H1 (cell line): Measurements from ENCODE around the gene C12orf75. TPM values are rescaled to one million over a fixed set of nuclear protein-coding genes. Genes with fewer than 3 reads are reported as not detected.

Experiments
- CTCF ChIA-PET: fragments of 300-600 bp; sonication (Branson Sonifier 250); formaldehyde crosslinking; loops from one replicate; lab custom pipeline; 2021; ENCODE audit not compliant: partially characterized antibody; lab: Charles Lee
- POLR2A ChIA-PET: fragments of 300-600 bp; sonication (Branson Sonifier 250); formaldehyde crosslinking; loops from one replicate; lab custom pipeline; 2021; ENCODE audit warnings: inconsistent platforms; ENCODE audit not compliant: partially characterized antibody; lab: Charles Lee
- DNase-seq, 2 experiments: peaks; one replicate each; pipeline versions ENCODE4 v3.0.0 to v3.0.0-alpha.2; 2010 to 2022; ENCODE audit warnings: low spot score in 2 of 2, low read depth in 1 of 2, mixed read lengths in 1 of 2
- FAIRE-seq: peaks from 2 replicates; lab custom pipeline; 2011; peaks lifted over from hg19 to GRCh38; lab: Jason Lieb, UNC
- H2AFZ ChIP-seq: 2 replicates; pipeline ENCODE4 v1.8.1; 2012; ENCODE audit warnings: low read length, inconsistent platforms
- H2AK5ac ChIP-seq: 2 replicates; pipeline ENCODE4 v1.6.1; 2013; ENCODE audit warnings: low read depth, low read length
- H2BK120ac ChIP-seq: replicated peaks from 2 replicates; pipeline ENCODE3; 2013; ENCODE audit warnings: low read depth, low read length, inconsistent platforms
- H2BK12ac ChIP-seq: 2 replicates; pipeline ENCODE4 v1.6.1; 2013; ENCODE audit warnings: low read depth, low read length
- H2BK15ac ChIP-seq: 2 replicates; pipeline ENCODE4 v1.6.1; 2013; ENCODE audit warnings: low read length
- H2BK20ac ChIP-seq: 2 replicates; pipeline ENCODE4 v1.6.1; 2013; ENCODE audit warnings: low read length
- H2BK5ac ChIP-seq: 2 replicates; pipeline ENCODE4 v1.6.1; 2013; ENCODE audit warnings: low read depth, low read length
- H3K14ac ChIP-seq: 2 replicates; pipeline ENCODE4 v1.6.1; 2013; ENCODE audit warnings: inconsistent platforms; ENCODE audit not compliant: insufficient read length
- H3K18ac ChIP-seq: 2 replicates; pipeline ENCODE4 v1.6.1; 2013; ENCODE audit warnings: low read length; ENCODE audit errors: extremely low read depth
- H3K23ac ChIP-seq: 2 replicates; pipeline ENCODE4 v1.6.1; 2013; ENCODE audit warnings: inconsistent platforms; ENCODE audit not compliant: insufficient read length
- H3K23me2 ChIP-seq: 2 replicates; pipeline ENCODE4 v1.6.1; 2013; ENCODE audit warnings: low read depth, low read length
- H3K27ac ChIP-seq: 2 replicates; pipeline ENCODE4 v1.6.1; 2011; ENCODE audit warnings: low read depth, low read length, inconsistent platforms
- H3K27me3 ChIP-seq, 4 experiments: replicated peaks in 1 of 4; 1 replicate in 1 of 4; 2 replicates in 3 of 4; pipeline versions ENCODE4 v1.6.1 to v1.8.1; 2011 to 2013; ENCODE audit warnings: low read length in 3 of 4, mild to moderate bottlenecking in 3 of 4, inconsistent platforms in 2 of 4, mixed read lengths in 2 of 4, moderate library complexity in 1 of 4; ENCODE audit not compliant: control insufficient read depth in 3 of 4, insufficient read depth in 3 of 4; ENCODE audit errors: extremely low read depth in 1 of 4
- H3K36me3 ChIP-seq, 4 experiments: 2 replicates each; pipeline versions ENCODE4 v1.6.1 to v1.8.1; 2011 to 2013; ENCODE audit warnings: mild to moderate bottlenecking in 4 of 4, low read length in 3 of 4, moderate library complexity in 2 of 4, control low read depth in 1 of 4, inconsistent platforms in 1 of 4; ENCODE audit not compliant: insufficient read depth in 4 of 4, control insufficient read depth in 2 of 4
- H3K4ac ChIP-seq: replicated peaks from 2 replicates; pipeline ENCODE3; 2013; ENCODE audit warnings: low read length, low read depth, mixed read lengths, inconsistent platforms; ENCODE audit not compliant: insufficient read length
- H3K4me1 ChIP-seq, 4 experiments: replicated peaks in 1 of 4; 1 replicate in 1 of 4; 2 replicates in 3 of 4; pipeline versions ENCODE4 v1.6.1 to v1.8.1; 2011 to 2013; ENCODE audit warnings: low read length in 3 of 4, inconsistent platforms in 2 of 4, mixed read lengths in 1 of 4; ENCODE audit not compliant: insufficient read depth in 4 of 4, control insufficient read depth in 3 of 4
- H3K4me2 ChIP-seq, 2 experiments: 2 replicates each; pipeline versions ENCODE4 v1.6.1 to v1.8.1; 2011 to 2013; ENCODE audit warnings: low read depth in 2 of 2, low read length in 2 of 2, control low read depth in 1 of 2, inconsistent platforms in 1 of 2, mild to moderate bottlenecking in 1 of 2; ENCODE audit not compliant: insufficient read depth in 1 of 2
- H3K4me3 ChIP-seq, 4 experiments: fragments of 200-600, 300-600 bp in 1 of 4; sonication (generic), shearing (Covaris generic), sonication (Bioruptor Twin) in 1 of 4; 2 replicates each; pipeline versions ENCODE4 v1.5.1 to v1.8.1; 2011 to 2016; ENCODE audit warnings: low read length in 4 of 4, low read depth in 3 of 4, control low read depth in 2 of 4, inconsistent platforms in 2 of 4, mild to moderate bottlenecking in 2 of 4, mixed read lengths in 1 of 4, moderate library complexity in 1 of 4; ENCODE audit not compliant: insufficient read depth in 2 of 4; ENCODE audit errors: extremely low read depth in 1 of 4
- H3K56ac ChIP-seq: replicated peaks from 2 replicates; pipeline ENCODE3; 2013; ENCODE audit warnings: low read depth, mild to moderate bottlenecking, mixed read lengths, low read length, inconsistent platforms; ENCODE audit not compliant: insufficient read length
- H3K79me1 ChIP-seq: 2 replicates; pipeline ENCODE4 v1.6.1; 2013; ENCODE audit warnings: low read depth, low read length, control low read depth
- H3K79me2 ChIP-seq, 2 experiments: 2 replicates each; pipeline versions ENCODE4 v1.6.1 to v1.8.1; 2012 to 2013; ENCODE audit warnings: low read length in 2 of 2, mild to moderate bottlenecking in 2 of 2, inconsistent platforms in 1 of 2; ENCODE audit not compliant: insufficient read depth in 2 of 2, control insufficient read depth in 1 of 2
- H3K9ac ChIP-seq, 4 experiments: replicated peaks in 1 of 4; 1 replicate in 1 of 4; 2 replicates in 3 of 4; pipeline versions ENCODE4 v1.6.1 to v1.8.1; 2011 to 2013; ENCODE audit warnings: low read depth in 3 of 4, low read length in 3 of 4, control low read depth in 2 of 4, mild to moderate bottlenecking in 2 of 4, moderate library complexity in 2 of 4, inconsistent platforms in 1 of 4; ENCODE audit errors: extremely low read depth in 1 of 4
- H3K9me3 ChIP-seq, 2 experiments: 2 replicates each; pipeline versions ENCODE4 v1.6.1 to v1.8.1; 2012 to 2013; ENCODE audit warnings: mild to moderate bottlenecking in 2 of 2, moderate library complexity in 2 of 2, control low read depth in 1 of 2, inconsistent platforms in 1 of 2, low read depth in 1 of 2, low read length in 1 of 2, mixed read lengths in 1 of 2; ENCODE audit not compliant: insufficient read depth in 2 of 2
- H4K20me1 ChIP-seq, 2 experiments: replicated peaks in 1 of 2; 2 replicates each; pipeline versions ENCODE3 to v1.8.1; 2011 to 2013; ENCODE audit warnings: inconsistent platforms in 2 of 2, low read length in 2 of 2, mild to moderate bottlenecking in 1 of 2; ENCODE audit not compliant: insufficient read depth in 2 of 2, control insufficient read depth in 1 of 2
- H4K5ac ChIP-seq: 2 replicates; pipeline ENCODE4 v1.6.1; 2013; ENCODE audit warnings: low read length, low read depth, mixed read lengths, inconsistent platforms; ENCODE audit not compliant: insufficient read length
- H4K8ac ChIP-seq: 2 replicates; pipeline ENCODE4 v1.8.0; 2013; ENCODE audit warnings: mild to moderate bottlenecking, moderate library complexity, low read length, inconsistent platforms; ENCODE audit not compliant: insufficient read depth; ENCODE audit errors: extremely low read depth
- H4K91ac ChIP-seq: replicated peaks from 2 replicates; pipeline ENCODE3; 2013; ENCODE audit warnings: low read length, mixed read lengths, inconsistent platforms; ENCODE audit not compliant: insufficient read length
- ASH2L ChIP-seq: fragments of 200-600, 300-600 bp; sonication (generic); IDR thresholded peaks from one replicate; pipeline ENCODE4 v1.7.1; 2017; ENCODE audit warnings: low read length
- EGR1 ChIP-seq: IDR thresholded peaks from 2 replicates; pipeline ENCODE4 v1.6.1; 2011; ENCODE audit warnings: low read depth, low read length, borderline replicate concordance
- EZH2 ChIP-seq: fragments of 200-600 bp; sonication (generic); IDR thresholded peaks from 2 replicates; pipeline ENCODE4 v1.7.1; 2012; ENCODE audit warnings: low read depth, mild to moderate bottlenecking, moderate library complexity, low read length, inconsistent platforms; ENCODE audit not compliant: severe bottlenecking
- KDM4A ChIP-seq: IDR thresholded peaks from one replicate; pipeline ENCODE4 v1.7.1; 2012; ENCODE audit warnings: low read depth, mild to moderate bottlenecking, moderate library complexity, low read length, inconsistent platforms; ENCODE audit not compliant: severe bottlenecking
- SP2 ChIP-seq: IDR thresholded peaks from 2 replicates; pipeline ENCODE4 v1.6.1; 2012; ENCODE audit warnings: mild to moderate bottlenecking, low read length, inconsistent platforms
- WGBS, 2 experiments: shearing (Covaris generic) in 1 of 2; methylation state at CpG; one replicate each; pipeline versions ENCODE4 v1.1.6 to v1.1.7; 2013 to 2015; ENCODE audit warnings: low lambda C conversion rate in 2 of 2, mixed read lengths in 2 of 2, inconsistent platforms in 1 of 2, low coverage in 1 of 2, missing lambda C conversion rate in 1 of 2; ENCODE audit not compliant: insufficient replicate concordance in 2 of 2, insufficient coverage in 1 of 2, insufficient read length in 1 of 2; ENCODE audit errors: extremely low coverage in 1 of 2, missing lambda C conversion rate in 1 of 2; 5-methylcytosine and 5-hydroxymethylcytosine counted together
- polyA plus RNA-seq, 7 experiments: library from polyadenylated mRNA; depleted of rRNA in 3 of 7; stranded (reverse) in 5 of 7; unstranded in 2 of 7; fragments of >200 nt in 5 of 7; fragments of 200-250 nt in 2 of 7; gene quantifications; 1 replicate in 5 of 7; 2 replicates in 1 of 7; 4 replicates in 1 of 7; pipeline versions ENCODE4 v1.2.1 to v1.2.3, GENCODE V29; 2011 to 2013; ENCODE audit warnings: missing spikeins in 2 of 7, mixed read lengths in 2 of 7
- total RNA-seq: library from RNA; stranded (reverse); fragmentation: NEBNext Ultra II Directional; extraction: Animal tissue kit (Norgen Biotek cat#: 25700); gene quantifications from 2 replicates; pipeline ENCODE4 v1.2.1, GENCODE V29; 2021

The C12orf75 gene
- total and polyA plus RNA-seq, 2 of the 8 experiments (the other 6 are each of a cell fraction or from before 2014, with no cell fraction given), result 26.4 to 41.2 TPM

- peak overlapping the region; percentile 77 for H3K4me2 ChIP-seq
- no peak overlapping the region for H2AFZ ChIP-seq
- no peak for FAIRE-seq
- H2BK12ac ChIP-seq, result no peak overlapping the region
- CTCF ChIA-PET, result interaction anchor here (0.6 to 1.5 kb wide), 10 partner anchors 9 to 881 kb away, joined by 3 to 7 read pairs (median 4); partner anchors contain the start of gene APPL2
- POLR2A ChIA-PET, result interaction anchor here (0.7 to 2.7 kb wide), 8 partner anchors 10 to 141 kb away, joined by 3 to 5 read pairs (median 4); no protein-coding TSS in a partner anchor
- H3K4me3 ChIP-seq, result peak overlapping the region; percentile 45 to 69 (median 48)
- peak overlapping the region; percentile 60; the same call in 1 of the 2 replicates for H3K18ac ChIP-seq
- H4K8ac ChIP-seq, result peak overlapping the region; percentile 14; the same call in 1 of the 2 replicates
- peaks cover 0 to 3% of the 10 kb centered on the region in 2 experiments; a peak in 1 of 4 replicates for H3K79me2 ChIP-seq
- H2BK20ac ChIP-seq, result no peak overlapping the region
- H3K23me2 ChIP-seq, result peaks cover 12% of the 10 kb centered on the region; the same call in 1 of the 2 replicates
- no peak overlapping the region for H3K56ac ChIP-seq
- H3K4me1 ChIP-seq, result peaks cover 3 to 15% (median 9%) of the 10 kb centered on the region in 4 experiments
- no peaks in the 10 kb centered on the region for H3K9me3 ChIP-seq
- peaks cover 1% of the 10 kb centered on the region; the same call in 1 of the 2 replicates for H3K79me1 ChIP-seq
- no peak overlapping the region for H3K27ac ChIP-seq
- no peak overlapping the region for H3K4ac ChIP-seq
- H3K14ac ChIP-seq, result no peak overlapping the region
- H2AK5ac ChIP-seq, result no peak overlapping the region
- H2BK15ac ChIP-seq, result no peak overlapping the region
- H4K20me1 ChIP-seq, result peaks cover 0 to 2% of the 10 kb centered on the region in 2 experiments
- no peak overlapping the region for H4K5ac ChIP-seq
- H4K91ac ChIP-seq, result no peak overlapping the region
- no peak overlapping the region for H3K23ac ChIP-seq
- no peak for DNase-seq
- WGBS, 2 experiments, result 10% methylated on average over 22 of the region's 46 CpGs; no CpG with 5 or more reads in 1 of the 2 experiments
- H3K9ac ChIP-seq, result no peak overlapping the region; a peak in 1 of 7 replicates
- H3K27me3 ChIP-seq, result peaks cover 0 to 9% (median 6%) of the 10 kb centered on the region in 4 experiments; a peak in 6 of 7 replicates
- no peak for TF ChIP-seq SP2
- no peak for TF ChIP-seq ASH2L
- TF ChIP-seq EZH2, result peak; percentile 4
- TF ChIP-seq EGR1, result peak; percentile 29; the same call in 1 of the 2 replicates
- peak; percentile 43 for TF ChIP-seq KDM4A
- TF ChIP-seq, all 59 proteins: peak for 3
- Histone ChIP-seq H2BK120ac (no peak overlapping the region), H2BK5ac (no peak overlapping the region), H3K36me3 (no peaks in the 10 kb centered on the region)
Measured at GRCh38 chr12:105330931-105331804, 677 bp downstream of the C12orf75 start.
